GM21526 (cell line): ENCODE measurements around the gene CUBN.

Experiments used
- ATAC-seq: cut with Tn5 transposase; IDR thresholded peaks from one replicate; pipeline ENCODE4 v1.9.1; 2021; ENCODE audit warnings: moderate library complexity; ENCODE audit not compliant: unreplicated experiment, low FRiP score

CUBN gene

GRCh38 chr10:16934461-16934860, 195.2 kb downstream of the CUBN start:
- no peak for ATAC-seq

GRCh38 chr10:16933783-16934182, 195.8 kb downstream of the CUBN start:
- ATAC-seq, result no peak

- ATAC-seq, result no peak
Observed at GRCh38 chr10:16931930-16932329, 197.7 kb downstream of the CUBN start.

GRCh38 chr10:16930540-16930939, 199.1 kb downstream of the CUBN start:
- no peak for ATAC-seq

GRCh38 chr10:16929069-16929468, 200.5 kb downstream of the CUBN start:
- no peak for ATAC-seq

- ATAC-seq, result no peak
Observed at GRCh38 chr10:16927546-16927945, 202.1 kb downstream of the CUBN start.

- no peak for ATAC-seq
Observed at GRCh38 chr10:16923726-16924125, 205.9 kb downstream of the CUBN start.

GRCh38 chr10:16923309-16923708, 206.3 kb downstream of the CUBN start:
- ATAC-seq, result no peak

GRCh38 chr10:16919121-16919982, 210.3 kb downstream of the CUBN start:
- ATAC-seq, result no peak

GRCh38 chr10:16916496-16916895, 213.1 kb downstream of the CUBN start:
- no peak for ATAC-seq

- ATAC-seq, result no peak
Observed at GRCh38 chr10:16915300-16915699, 214.3 kb downstream of the CUBN start.

GRCh38 chr10:16913266-16913665, 216.3 kb downstream of the CUBN start:
- ATAC-seq, result no peak

- no peak for ATAC-seq
Observed at GRCh38 chr10:16910793-16911164, 218.8 kb downstream of the CUBN start.

- no peak for ATAC-seq
Observed at GRCh38 chr10:16909961-16910792, 219.4 kb downstream of the CUBN start.

- ATAC-seq, result no peak
Observed at GRCh38 chr10:16909271-16909767, 220.3 kb downstream of the CUBN start.

GRCh38 chr10:16907687-16908086, 221.9 kb downstream of the CUBN start:
- ATAC-seq, result no peak

- no peak for ATAC-seq
Observed at GRCh38 chr10:16905320-16905719, 224.3 kb downstream of the CUBN start.

- no peak for ATAC-seq
Observed at GRCh38 chr10:16904639-16905061, 225.0 kb downstream of the CUBN start.

- ATAC-seq, result no peak
Observed at GRCh38 chr10:16904049-16904448, 225.6 kb downstream of the CUBN start.

- ATAC-seq, result no peak
Observed at GRCh38 chr10:16902606-16903005, 227.0 kb downstream of the CUBN start.

- ATAC-seq, result no peak
Observed at GRCh38 chr10:16901106-16901505, 228.5 kb downstream of the CUBN start.
